ENCODE results near the gene RALGAPA2.

GRCh38 chr20:20446425-20447015 is 265.9 kb downstream of the RALGAPA2 start:
- TF ChIP-seq CTCF (IDR thresholded peaks at IDR 0.05) (no peak), POLR2A (IDR thresholded peaks at IDR 0.05) (no peak), POLR2AphosphoS5 (IDR thresholded peaks at IDR 0.05) (no peak)
